Measurements from ENCODE around the gene GPR162.
A peak's percentile ranks its signal among the peaks of the same experiment; 100 is the strongest.

The GPR162 gene

DNA sequence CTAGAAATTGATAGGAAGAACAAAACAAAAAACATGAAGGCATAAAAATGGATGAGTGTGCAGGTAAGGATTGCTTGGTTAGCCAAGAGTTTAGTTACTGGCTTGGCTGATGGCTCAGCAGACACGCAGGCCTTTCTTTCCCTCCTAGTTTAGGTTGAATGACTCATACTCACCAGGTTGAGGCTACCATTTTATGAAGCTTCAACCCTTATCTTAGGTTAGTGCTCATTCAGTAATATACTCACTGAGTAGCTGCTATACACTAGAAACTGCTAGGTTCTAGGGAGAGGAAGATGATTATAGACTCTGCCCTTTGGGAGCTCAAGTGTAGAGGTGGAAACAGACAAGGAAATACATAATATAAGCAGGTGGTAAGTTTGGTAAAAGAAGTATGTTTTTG lies 12.6 kb downstream of the GPR162 start:
- H3K4me3 ChIP-seq (ENCODE audit: low read depth, low read length), result no peak overlapping the region

DNA sequence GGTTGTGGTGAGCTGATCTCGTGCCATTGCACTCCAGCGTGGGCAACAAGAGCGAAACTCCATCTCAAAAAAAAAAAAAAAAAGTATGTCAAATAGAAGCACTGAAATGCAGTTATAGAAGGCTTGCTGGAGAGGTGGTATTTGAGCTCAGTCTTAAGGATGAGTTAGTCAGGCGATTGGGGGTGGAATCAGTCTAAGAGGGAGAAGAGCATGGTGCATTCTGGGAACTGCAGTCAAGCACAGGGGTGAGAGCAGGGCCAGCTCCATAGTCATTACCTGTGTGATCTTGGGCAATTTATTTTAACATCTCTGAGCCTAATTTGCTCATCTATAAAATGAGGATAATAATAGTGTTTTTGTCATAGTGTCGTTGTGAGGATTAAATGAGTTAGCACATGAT lies 13.3 kb downstream of the GPR162 start:
- H3K4me3 ChIP-seq (ENCODE audit: low read depth, low read length), result no peak overlapping the region

DNA sequence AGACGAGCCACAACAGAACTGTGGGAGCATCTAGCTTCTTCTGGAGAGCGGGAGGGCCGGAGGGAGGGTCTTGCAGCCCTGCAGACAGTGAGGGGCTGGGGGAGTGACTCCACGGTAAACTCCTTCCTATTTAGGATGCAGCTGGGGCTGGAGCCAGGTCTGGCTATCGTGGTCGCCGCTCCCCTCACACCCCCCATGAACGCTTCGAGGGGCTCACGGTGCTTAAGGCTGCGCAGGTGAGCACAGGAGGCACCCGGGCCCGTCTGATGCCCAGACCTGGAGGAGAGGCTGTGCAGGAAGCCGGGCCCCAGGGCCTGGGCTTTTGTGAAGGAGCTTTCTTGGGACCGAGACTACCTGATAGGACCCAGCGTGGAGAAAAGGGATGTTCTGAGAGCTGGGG lies 15.2 kb downstream of the GPR162 start:
- H3K4me3 ChIP-seq (ENCODE audit: low read depth, low read length), result no peak overlapping the region

DNA sequence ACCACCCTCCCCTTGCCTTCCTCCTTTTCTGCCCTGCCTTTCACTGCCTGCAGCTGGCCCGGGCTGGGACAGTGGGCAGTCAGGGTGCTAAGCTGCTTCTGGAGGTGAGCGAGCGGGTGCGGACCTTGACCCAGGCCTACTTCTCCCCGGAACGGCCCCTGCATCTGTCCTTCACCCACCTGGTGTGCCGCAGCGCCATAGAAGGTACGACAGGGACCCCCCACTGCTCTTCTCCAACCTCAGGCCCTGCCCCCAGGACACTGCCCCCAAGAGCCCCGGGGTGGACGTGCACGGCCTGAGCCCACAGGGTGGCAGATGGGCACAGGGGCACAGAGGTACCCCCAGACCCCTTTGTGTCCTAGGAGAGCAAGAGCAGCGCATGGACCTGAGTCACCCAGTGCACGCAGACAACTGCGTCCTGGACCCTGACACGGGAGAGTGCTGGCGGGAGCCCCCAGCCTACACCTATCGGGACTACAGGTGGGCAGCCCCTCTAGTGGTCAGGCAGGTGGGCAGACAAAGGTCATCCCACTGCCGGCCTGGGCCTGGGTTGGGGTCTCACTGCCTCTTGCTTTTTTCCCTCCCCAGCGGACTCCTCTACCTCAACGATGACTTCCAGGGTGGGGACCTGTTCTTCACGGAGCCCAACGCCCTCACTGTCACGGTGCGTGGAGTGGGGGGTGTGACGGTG lies 15.9 kb downstream of the GPR162 start:
- H3K4me3 ChIP-seq (ENCODE audit: low read depth, low read length), result no peak overlapping the region

DNA sequence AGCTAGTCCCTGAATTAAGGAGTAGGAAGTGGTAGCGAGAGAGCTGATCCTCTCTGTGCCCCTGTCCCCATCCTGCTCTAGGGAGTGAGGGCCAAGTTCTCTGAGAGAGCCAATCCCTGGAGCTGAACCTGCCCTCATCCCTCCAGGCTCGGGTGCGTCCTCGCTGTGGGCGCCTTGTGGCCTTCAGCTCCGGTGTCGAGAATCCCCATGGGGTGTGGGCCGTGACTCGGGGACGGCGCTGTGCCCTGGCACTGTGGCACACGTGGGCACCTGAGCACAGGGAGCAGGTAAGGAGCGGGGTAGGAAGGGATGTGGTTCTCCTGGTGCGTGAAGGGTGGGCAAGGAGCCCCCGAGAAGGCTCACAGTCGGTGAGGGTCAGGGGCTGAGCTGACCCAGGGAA lies 17.2 kb downstream of the GPR162 start:
- H3K4me3 ChIP-seq (ENCODE audit: low read depth, low read length), result no peak overlapping the region

DNA sequence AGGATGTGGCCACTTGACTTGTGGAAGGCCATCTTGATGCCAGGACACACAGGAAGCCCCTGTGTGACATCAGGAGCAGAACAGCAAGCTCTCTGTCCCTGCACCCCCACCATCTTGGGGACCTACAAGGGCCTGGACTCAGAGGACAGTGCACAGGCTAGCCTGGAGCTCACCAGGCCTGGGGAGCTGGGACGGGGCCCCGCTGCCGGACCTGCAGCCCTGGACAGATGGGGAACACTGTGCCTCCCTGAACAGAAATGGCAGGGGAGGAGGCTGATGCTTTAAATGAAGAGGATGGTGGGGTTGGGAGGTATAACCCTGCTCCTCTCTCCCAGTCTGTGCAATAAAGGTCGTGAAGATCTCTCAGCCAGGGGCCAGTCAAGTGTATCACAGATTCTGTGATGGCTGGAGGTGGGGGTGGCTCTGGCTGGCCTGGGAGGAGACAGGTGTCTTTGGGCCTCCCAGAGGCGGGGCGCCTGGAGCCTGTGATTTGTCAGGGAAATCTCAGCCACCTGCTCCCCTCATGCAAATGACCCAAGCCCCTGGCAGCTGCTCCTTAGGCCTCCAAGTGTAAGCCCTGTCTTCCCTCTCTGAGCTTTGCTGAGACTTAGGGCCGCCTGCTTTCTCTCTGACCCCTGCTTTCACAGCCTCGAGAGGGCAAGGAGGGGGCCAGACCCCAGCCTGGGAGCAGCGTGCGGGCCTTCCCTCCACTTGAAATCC lies 18.0 kb downstream of the GPR162 start:
- H3K4me3 ChIP-seq (ENCODE audit: low read depth, low read length), result no peak overlapping the region

DNA sequence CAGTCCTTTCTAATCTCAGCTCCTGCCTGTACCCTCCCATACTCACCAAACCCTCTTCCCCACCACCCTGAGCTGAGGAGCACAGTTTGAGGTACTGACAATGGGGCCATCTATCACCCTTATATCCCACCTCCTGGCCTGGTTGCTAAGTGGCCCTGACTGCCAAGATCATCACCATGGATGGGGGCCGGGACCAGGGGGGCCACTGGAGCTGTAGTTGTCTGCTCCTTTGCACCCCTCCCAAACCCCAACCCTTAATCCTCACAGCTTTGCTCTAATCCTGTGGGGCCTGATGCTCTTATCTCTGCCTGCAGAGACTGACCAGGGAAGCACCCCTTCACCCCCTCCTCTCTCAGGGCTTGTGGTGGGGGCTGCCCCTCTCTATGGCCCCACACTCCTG lies 18.7 kb downstream of the GPR162 start:
- no peak overlapping the region for H3K4me3 ChIP-seq (ENCODE audit: low read depth, low read length)

DNA sequence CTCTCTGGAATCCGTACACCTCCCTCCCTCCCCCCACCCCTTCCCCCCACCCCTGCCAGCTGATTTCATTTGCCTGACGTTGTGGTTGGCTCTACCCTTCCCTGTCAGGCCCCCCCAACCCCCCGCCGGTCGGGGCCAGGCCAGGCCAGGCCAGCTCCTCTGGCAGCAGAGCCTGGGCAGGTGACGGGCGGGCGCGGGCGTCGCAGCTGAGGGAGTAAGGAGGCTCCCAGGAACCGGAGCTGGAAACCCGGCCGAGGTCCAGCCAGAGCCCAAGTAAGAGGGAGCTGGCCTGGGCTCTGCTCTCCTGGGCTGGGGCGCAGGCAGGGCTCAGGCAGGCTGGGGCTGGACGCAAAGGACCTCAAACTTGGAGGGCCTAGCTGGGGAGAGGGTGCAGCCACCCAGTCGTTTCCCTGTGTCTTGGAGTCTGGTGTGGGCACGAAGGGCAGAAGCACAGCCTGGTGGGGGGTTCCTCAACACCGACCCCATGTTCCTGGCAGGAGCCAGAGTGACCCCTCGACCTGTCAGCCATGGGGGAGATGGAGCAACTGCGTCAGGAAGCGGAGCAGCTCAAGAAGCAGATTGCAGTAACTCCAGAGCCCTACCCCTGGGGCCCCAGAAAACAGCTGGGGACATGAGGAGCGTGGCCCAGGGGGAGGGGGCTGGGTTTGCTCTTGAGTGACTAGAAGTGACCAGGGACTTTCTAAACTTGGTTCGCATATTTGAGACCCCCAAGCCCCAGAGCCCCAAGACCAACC lies 19.3 kb downstream of the GPR162 start, which contains the start of gene GNB3:
Gene GNB3 (plus strand): TSS at position 165 of the 755 bp plus-strand sequence. CDS start 363 bp downstream, at position 528.
- no peak within 1 kb of the TSS for H3K4me3 ChIP-seq (ENCODE audit: low read depth, low read length)

DNA sequence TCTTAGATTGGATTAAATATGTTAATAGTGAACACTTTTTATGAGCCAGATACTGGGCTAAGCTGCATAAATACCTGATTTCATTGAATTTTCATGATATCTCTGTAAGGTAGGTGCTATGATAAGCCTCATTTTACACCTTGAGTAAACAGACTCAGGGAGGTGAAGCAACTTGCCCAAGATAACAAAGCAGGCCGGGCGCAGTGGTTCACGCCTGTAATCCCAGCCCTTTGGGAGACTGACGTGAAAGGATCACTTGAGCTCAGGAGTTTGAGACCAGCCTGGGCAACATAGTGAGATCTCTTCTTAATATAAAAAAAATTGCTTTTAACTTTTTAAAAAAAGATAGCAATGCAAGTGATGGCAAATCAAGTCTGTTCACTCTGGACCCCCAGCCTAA lies 20.5 kb downstream of the GPR162 start:
- no peak overlapping the region for H3K4me3 ChIP-seq (ENCODE audit: low read depth, low read length)

DNA sequence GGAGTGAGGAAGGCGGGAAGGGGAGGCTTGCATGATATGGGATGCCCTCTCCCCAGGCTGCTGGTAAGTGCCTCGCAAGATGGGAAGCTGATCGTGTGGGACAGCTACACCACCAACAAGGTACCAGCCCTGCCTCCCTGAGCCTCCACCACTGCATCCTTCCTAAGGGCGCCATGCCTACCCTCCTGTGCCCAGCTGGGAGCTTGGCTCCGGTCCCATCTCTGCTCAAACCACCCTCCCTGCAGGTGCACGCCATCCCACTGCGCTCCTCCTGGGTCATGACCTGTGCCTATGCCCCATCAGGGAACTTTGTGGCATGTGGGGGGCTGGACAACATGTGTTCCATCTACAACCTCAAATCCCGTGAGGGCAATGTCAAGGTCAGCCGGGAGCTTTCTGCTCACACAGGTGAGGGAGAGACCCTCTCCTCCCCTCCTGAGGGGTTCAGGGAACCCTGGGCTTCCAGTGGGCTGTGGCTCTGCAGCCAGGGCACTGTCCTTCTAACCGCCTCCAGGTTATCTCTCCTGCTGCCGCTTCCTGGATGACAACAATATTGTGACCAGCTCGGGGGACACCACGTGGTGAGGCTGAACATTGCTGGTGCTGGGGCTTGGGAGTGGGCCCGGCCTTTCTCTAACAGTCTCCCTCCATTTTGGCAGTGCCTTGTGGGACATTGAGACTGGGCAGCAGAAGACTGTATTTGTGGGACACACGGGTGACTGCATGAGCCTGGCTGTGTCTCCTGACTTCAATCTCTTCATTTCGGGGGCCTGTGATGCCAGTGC lies 21.7 kb downstream of the GPR162 start:
- no peak overlapping the region for H3K4me3 ChIP-seq (ENCODE audit: low read depth, low read length)

DNA sequence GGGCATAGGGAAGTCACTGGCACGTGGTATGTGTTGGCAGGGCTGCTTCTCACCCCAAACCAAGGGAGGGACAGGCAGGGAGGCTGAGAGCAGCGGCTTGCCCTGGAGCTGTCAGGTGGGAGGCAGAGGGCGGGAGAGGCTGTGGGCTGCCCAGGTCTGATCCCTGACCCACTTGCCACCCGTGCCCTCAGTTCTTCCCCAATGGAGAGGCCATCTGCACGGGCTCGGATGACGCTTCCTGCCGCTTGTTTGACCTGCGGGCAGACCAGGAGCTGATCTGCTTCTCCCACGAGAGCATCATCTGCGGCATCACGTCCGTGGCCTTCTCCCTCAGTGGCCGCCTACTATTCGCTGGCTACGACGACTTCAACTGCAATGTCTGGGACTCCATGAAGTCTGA lies 23.8 kb downstream of the GPR162 start:
- no peak overlapping the region for H3K4me3 ChIP-seq (ENCODE audit: low read depth, low read length)

DNA sequence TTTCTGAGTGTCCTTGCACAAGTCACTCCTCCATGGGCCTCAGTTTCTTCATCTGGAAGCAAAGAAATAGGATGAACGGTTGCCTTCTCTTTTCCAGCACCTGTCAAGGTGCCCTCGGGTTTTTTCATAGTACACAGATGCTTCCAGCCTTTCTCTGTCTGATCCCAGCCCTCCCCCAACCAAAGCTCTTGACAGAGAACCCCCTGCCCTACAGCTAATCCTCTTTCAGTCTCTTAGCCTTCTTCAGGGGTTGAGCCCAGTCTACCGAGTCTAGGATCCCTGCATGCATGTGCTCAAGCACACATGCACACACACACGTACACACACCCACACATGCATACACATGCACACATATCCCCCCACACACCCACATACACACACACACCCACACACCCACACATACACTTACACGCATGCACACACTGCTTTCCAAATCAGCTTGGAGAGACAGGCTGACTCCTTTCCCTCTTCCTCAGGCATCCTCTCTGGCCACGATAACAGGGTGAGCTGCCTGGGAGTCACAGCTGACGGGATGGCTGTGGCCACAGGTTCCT lies 24.8 kb downstream of the GPR162 start:
- no peak overlapping the region for H3K4me3 ChIP-seq (ENCODE audit: low read depth, low read length)

DNA sequence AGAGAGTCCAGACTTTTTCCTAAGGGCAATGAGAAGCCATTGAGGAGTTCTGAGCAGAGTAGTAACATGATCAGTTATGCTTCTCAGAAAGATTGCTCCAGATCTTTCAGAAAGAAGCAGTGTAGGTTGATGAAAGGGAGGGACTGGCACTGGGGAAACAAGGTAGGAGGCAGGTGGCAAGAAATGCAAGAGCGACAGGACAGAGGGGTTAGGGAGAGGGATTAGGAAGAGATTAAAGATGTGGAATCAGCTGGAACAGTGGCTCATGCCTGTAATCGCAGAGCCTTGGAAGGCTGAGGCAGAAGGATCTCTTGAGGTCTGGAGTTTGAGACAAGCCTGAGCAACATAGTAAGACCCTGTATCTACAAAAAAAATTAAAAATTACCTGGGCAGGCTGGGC lies 26.1 kb downstream of the GPR162 start:
- H3K4me3 ChIP-seq (ENCODE audit: low read depth, low read length), result no peak overlapping the region

DNA sequence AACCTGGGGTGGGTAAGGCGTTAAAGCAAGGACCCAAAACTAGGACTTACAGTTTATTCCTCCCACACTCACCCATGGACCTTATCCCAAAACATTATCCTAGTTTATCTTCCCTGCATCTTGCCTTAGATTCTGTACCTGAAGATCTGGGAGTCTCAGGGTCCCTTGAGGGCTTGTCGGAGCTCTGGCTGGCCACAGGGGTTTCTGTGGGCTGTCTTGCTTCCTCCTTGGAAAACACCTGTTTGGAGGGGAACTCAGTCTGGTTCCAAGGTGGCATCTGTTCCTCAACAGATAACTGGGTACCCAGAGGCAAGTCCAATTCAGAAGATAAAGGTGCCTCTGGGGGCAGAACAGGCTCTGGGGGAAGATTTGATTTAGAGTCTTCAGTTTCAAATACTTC lies 27.8 kb downstream of the GPR162 start:
- H3K4me3 ChIP-seq (ENCODE audit: low read depth, low read length), result no peak overlapping the region

DNA sequence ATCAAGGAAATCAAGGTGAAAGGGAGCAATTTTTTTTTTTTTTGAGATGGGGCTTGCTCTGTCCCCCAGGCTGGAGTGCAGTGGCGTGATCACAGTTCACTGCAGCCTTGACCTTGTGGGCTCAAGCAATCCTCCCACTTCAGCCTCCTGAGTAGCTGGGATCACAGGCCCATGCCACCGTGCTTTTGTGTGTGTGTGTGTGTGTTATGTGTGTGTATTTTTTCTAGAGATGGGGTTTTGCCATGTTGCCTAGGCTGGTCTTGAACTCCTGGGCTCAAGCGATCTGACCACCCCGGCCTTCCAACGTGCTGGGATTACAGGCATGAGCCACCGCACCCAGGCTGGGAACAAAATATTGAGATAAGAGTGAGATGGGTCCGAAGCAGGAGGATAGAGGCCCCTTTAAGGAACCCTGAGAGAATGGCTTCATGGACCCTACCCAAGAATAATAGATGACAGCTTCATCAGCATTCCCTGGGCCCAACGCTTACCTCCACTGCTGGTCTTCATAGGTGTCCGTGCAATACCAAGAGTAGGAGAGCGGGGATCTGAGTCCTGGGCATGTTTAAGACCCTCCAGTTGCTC lies 28.4 kb downstream of the GPR162 start:
- H3K4me3 ChIP-seq (ENCODE audit: low read depth, low read length), result peak overlapping the region; percentile 99

DNA sequence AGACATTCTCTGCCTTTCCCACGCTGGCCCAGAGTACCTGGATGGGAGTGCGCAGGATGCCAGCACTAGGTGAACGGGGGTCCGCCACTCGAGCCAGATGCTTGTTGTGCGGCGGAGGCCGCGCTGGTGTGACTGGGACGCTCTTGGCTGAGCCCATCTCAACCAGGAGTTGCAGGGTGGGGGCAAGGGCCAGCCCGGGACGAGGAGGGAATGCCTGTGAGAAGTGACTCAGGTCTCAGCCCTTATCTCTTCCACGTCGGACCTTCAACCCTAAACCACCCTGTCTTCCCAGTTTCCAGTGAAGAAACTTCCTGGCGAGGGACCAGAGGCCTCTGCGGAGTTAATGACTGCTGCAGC lies 29.2 kb downstream of the GPR162 start:
- peak overlapping the region; percentile 99 for H3K4me3 ChIP-seq (ENCODE audit: low read depth, low read length)

DNA sequence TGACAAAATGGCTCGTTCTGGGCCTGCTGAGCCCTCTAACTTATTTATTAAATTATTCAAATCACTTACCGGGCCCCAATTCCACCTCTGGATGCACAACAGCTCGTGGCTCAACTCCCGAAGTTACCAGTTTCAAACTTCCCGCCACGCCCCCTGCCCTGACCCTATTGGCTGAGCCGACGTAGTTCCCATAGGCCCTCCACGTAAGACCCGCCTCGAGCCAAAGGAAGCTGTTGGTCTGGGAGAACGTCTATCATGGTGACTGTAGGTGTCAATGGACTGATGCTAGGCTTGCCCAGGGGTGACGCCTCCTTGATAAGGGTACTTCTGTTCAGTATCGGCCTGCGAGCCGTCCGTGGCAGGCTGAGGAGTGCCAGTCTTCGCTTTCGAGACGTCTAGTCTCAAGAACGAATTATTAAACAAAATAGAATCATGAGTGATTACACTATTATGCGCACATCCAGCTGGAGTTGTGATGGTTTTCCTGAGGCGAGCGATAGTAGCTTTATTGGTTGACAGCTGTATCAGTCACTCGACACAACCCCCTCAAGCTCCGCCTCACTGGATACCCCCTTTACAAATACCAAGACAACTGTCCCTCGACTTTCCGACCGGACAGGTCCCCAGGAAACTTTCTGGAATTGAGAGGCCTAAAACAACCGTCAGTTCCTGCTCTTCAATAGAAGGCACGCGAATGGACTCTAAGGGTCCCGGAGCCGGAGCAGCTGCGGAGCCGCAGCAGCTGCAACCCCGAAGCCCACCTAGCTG lies 29.7 kb downstream of the GPR162 start, which contains the start of gene CDCA3:
Gene CDCA3 (minus strand): TSS at position 134 of the 768 bp plus-strand sequence. CDS start 334 bp downstream, outside the sequence.
- H3K4me3 ChIP-seq (ENCODE audit: low read depth, low read length), result peak within 1 kb of the TSS; percentile 99

DNA sequence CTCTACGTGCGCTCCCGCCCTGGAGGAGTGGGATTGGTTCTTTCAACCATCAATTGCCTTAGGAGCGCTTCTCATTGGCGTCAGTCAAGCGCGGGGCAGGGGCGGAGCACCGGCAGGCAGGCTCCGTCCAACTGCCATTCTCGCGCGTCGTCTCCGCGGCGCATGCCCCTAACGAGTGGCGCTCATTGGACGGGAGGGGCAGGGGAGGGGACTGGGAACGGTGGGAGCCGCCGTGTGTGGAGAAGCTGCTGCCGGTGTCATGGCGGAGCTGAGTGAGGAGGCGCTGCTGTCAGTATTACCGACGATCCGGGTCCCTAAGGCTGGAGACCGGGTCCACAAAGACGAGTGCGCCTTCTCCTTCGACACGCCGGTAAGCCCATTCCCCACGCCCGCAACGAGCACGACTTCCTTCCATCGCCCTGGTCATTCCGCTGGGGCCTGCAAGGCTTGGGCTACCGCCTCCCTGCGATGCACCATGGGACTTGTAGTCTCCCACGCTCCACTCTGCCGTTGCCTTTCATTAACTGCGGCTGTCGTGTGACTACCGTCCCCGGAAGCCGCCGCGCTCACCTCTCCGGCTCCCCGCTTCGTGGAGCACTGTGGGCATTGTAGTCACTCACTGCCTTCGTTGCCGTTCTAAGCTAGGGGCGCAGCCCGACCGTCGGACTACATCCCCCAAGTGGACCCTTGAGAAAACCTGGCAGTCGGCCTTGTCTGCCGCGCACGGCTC lies 30.5 kb downstream of the GPR162 start, which contains the start of gene USP5:
Gene USP5 (plus strand): TSS at position 230 of the 730 bp plus-strand sequence. CDS start 30 bp downstream, at position 260.
- H3K4me3 ChIP-seq (ENCODE audit: low read depth, low read length), result peak within 1 kb of the TSS; percentile 99

All from iPS-11a (cell line).